Measurements from ENCODE around the gene SLC5A2.
"Not testable (repeated sequence)": the region's sequence is repeated elsewhere in the genome, so short reads cannot be mapped to it uniquely, and the experiment has no call there.

SLC5A2 gene

GRCh38 chr16:31440516-31441184 lies 42.3 kb upstream of the SLC5A2 start:
- H3K4me3 Mint-ChIP-seq = peak overlapping the region; percentile 2 to 46 (median 37)
- H3K36me3 Mint-ChIP-seq (ENCODE audit: low read depth) = no peaks in the 10 kb centered on the region
- H3K9me3 Mint-ChIP-seq = no peaks in the 10 kb centered on the region
- peak overlapping the region in 2 of 3 experiments; percentile 1 to 12 for H3K27ac Mint-ChIP-seq
- H3K4me1 Mint-ChIP-seq = peaks cover 25% of the 10 kb centered on the region
- H3K27me3 Mint-ChIP-seq (ENCODE audit: low read depth) = no peaks in the 10 kb centered on the region
- no peak for TF ChIP-seq CTCF (IDR thresholded peaks at IDR 0.05; ENCODE audit: unreplicated experiment in 3 of 3)

- H3K27ac Mint-ChIP-seq = peak overlapping the region; percentile 65 to 83 (median 80)
- no peak for TF ChIP-seq CTCF (IDR thresholded peaks at IDR 0.05; ENCODE audit: unreplicated experiment in 3 of 3)
- H3K4me1 Mint-ChIP-seq = peaks cover 25% of the 10 kb centered on the region
- peak overlapping the region; percentile 88 to 91 (median 91) for H3K4me3 Mint-ChIP-seq
- H3K9me3 Mint-ChIP-seq = no peaks in the 10 kb centered on the region
- no peaks in the 10 kb centered on the region for H3K27me3 Mint-ChIP-seq (ENCODE audit: low read depth)
- H3K36me3 Mint-ChIP-seq (ENCODE audit: low read depth) = no peaks in the 10 kb centered on the region
Measured at GRCh38 chr16:31441956-31442355, 41.0 kb upstream of the SLC5A2 start.

- H3K4me1 Mint-ChIP-seq = peaks cover 11% of the 10 kb centered on the region
- H3K27ac Mint-ChIP-seq; H3K36me3 Mint-ChIP-seq (ENCODE audit: low read depth); H3K9me3 Mint-ChIP-seq; H3K4me3 Mint-ChIP-seq; H3K27me3 Mint-ChIP-seq (ENCODE audit: low read depth): not testable (repeated sequence)
Measured at GRCh38 chr16:31445931-31446330, 37.0 kb upstream of the SLC5A2 start.

- H3K4me1 Mint-ChIP-seq = peaks cover 31% of the 10 kb centered on the region
- no peaks in the 10 kb centered on the region for H3K27me3 Mint-ChIP-seq (ENCODE audit: low read depth)
- no peaks in the 10 kb centered on the region for H3K36me3 Mint-ChIP-seq (ENCODE audit: low read depth)
- no peaks in the 10 kb centered on the region for H3K9me3 Mint-ChIP-seq
- peak overlapping the region in 1 of 3 experiments; percentile 16 for H3K27ac Mint-ChIP-seq
- H3K4me3 Mint-ChIP-seq = no peak overlapping the region
- TF ChIP-seq CTCF (IDR thresholded peaks at IDR 0.05; ENCODE audit: unreplicated experiment in 3 of 3) = no peak
Measured at GRCh38 chr16:31451201-31451600, 31.7 kb upstream of the SLC5A2 start.

- H3K27me3 Mint-ChIP-seq (ENCODE audit: low read depth) = no peaks in the 10 kb centered on the region
- peak overlapping the region; percentile 16 to 50 (median 17) for H3K27ac Mint-ChIP-seq
- peaks cover 32% of the 10 kb centered on the region for H3K4me1 Mint-ChIP-seq
- TF ChIP-seq CTCF (IDR thresholded peaks at IDR 0.05; ENCODE audit: unreplicated experiment in 3 of 3) = peak; percentile 65 to 77 (median 71)
- no peaks in the 10 kb centered on the region for H3K9me3 Mint-ChIP-seq
- no peaks in the 10 kb centered on the region for H3K36me3 Mint-ChIP-seq (ENCODE audit: low read depth)
- peak overlapping the region in 1 of 3 experiments; percentile 11 for H3K4me3 Mint-ChIP-seq
Measured at GRCh38 chr16:31451681-31452351, 31.1 kb upstream of the SLC5A2 start.

GRCh38 chr16:31452631-31453106 lies 30.3 kb upstream of the SLC5A2 start:
- peak overlapping the region in 2 of 3 experiments; percentile 71 to 80 for H3K27ac Mint-ChIP-seq
- no peak for TF ChIP-seq CTCF (IDR thresholded peaks at IDR 0.05; ENCODE audit: unreplicated experiment in 3 of 3)
- peak overlapping the region in 1 of 3 experiments; percentile 22 for H3K4me3 Mint-ChIP-seq
- H3K36me3 Mint-ChIP-seq (ENCODE audit: low read depth) = no peaks in the 10 kb centered on the region
- no peaks in the 10 kb centered on the region for H3K27me3 Mint-ChIP-seq (ENCODE audit: low read depth)
- peaks cover 36% of the 10 kb centered on the region for H3K4me1 Mint-ChIP-seq
- no peaks in the 10 kb centered on the region for H3K9me3 Mint-ChIP-seq
